C4-2B (cell line): Measurements from ENCODE around the gene C14orf132.

ENCODE experiments used
- H3K27ac ChIP-seq: fragments of 450-650 bp; 2 replicates; pipeline ENCODE4 v1.5.1; 2017
- ZFX ChIP-seq: fragments of 450-650 bp; IDR thresholded peaks from 2 replicates; pipeline ENCODE4 v1.6.1; 2017
- TF ChIP-seq, protein P1 (sequence below): fragments of 450-650 bp; conservative IDR thresholded peaks from 2 replicates; pipeline ENCODE4 v1.5.1; 2017; ENCODE audit warnings: mild to moderate bottlenecking

C14orf132 gene

DNA sequence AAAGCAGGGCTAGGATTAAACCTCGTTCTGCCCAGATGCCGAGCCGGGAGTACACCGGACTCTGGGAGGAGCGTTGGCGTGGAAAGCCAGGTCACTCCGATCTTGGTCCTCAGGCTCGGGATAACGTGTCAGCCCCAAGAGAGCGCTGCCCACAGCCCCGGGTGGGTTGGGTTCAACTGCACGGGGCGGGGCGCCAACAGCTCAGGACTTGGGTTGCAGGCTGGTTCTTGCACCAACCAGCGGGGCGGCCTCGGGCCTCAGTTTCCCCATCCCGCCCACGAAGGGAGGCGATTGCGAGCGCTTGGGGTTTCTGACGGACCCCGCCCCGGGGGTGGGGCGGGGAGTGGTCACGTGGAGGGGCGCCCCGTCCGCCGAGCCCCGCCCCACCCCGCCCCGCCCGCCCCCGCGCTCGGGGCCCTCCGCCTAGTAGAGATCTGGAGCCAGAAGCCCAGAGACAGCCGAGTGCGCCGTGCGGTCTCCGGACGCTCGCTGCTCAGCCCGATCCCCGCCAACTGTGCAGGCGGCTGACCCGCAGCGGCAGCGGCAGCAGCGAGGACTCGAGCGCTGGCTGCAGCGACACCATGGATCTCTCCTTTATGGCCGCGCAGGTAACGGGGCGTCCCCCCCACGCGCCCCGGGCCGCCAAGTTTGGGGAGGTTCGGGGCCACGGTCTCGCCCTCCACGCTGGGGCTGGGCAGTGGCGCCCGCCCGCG lies at the start of gene C14orf132:
C14orf132 (plus strand) TSS at position 443 of the 713 bp plus-strand sequence; CDS start at position 582, 139 bp downstream.
- H3K27ac ChIP-seq = peak within 1 kb of the TSS; percentile 65
- TF ChIP-seq, protein P1, sequence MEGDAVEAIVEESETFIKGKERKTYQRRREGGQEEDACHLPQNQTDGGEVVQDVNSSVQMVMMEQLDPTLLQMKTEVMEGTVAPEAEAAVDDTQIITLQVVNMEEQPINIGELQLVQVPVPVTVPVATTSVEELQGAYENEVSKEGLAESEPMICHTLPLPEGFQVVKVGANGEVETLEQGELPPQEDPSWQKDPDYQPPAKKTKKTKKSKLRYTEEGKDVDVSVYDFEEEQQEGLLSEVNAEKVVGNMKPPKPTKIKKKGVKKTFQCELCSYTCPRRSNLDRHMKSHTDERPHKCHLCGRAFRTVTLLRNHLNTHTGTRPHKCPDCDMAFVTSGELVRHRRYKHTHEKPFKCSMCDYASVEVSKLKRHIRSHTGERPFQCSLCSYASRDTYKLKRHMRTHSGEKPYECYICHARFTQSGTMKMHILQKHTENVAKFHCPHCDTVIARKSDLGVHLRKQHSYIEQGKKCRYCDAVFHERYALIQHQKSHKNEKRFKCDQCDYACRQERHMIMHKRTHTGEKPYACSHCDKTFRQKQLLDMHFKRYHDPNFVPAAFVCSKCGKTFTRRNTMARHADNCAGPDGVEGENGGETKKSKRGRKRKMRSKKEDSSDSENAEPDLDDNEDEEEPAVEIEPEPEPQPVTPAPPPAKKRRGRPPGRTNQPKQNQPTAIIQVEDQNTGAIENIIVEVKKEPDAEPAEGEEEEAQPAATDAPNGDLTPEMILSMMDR = no peak
- no peak for TF ChIP-seq ZFX

DNA sequence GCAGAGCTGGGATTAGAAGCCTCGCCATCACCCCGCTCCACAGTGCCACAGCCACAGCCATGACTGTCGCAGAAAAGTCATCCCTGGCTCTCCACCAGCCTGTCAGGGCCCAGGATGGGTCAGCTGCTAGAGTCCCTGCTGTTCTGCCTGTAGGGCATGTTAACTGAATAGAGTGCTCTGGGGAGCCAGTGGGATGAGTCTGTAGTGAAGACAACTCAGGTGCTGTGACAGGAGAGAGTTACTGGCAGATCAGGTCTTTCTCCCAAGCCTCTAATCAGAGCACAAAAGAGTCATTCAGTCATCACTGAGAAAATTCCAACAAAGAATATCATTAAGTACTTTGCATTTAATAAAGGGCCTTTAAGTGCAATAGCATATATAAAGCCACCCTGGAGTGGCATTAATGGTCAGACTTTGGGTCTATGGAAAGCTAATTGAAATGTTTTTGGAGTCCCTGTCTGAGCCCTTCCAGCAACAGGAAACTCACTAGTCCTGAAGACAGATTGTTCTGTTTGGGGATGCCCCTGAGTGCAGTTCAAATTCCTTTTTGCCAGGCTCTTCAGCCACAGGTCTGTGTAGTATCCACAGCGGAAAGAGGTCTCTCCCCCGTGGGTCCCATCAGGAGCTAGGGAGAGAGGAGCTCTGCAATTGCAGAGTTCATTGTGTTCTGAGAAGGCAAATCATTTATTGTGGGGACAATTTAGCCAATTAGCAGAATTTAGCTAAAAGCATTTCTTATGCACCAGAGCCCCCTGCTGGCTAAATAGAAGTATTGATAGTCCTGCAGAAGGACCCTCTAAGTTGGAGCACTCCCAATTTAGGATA lies 45.2 kb upstream of the C14orf132 start:
- TF ChIP-seq ZFX = no peak
- TF ChIP-seq, protein P1 = peak; percentile 87
- no peak overlapping the region for H3K27ac ChIP-seq

DNA sequence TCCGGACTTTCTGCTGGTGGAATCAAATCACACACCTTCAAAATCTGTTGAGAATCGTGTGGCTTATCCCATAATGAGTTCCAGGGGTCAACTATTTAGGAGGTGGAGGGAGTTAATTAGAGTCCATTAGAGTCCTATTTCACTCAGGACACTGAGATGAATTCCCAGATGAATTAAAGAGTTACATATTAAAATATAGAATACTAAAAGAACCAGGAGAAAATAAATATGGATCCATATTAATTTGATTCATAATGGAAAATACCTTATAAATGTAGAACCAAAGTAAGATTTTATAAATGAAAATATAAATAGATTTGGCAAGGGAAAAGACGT lies 44.6 kb upstream of the C14orf132 start:
- TF ChIP-seq, protein P1 = peak; percentile 57
- no peak for TF ChIP-seq ZFX
- H3K27ac ChIP-seq = no peak overlapping the region

DNA sequence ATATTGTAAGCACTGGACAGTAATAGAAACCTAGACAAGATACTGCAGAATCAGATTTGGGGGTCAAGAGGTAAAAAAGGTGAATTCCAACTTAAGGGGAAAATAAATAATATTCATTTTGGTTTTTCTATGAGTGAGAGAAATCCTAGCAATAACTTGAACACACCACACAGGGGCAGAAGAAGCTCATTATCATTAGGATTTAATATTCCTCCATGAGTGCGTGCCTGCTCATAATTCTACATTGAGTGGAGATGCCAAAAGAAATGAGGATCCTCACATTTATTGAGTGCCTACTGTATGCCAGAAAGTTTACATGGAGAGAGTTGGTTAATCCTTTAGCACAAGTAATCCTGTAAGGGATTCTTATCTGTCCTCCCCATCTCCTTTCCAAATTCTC lies 40.5 kb upstream of the C14orf132 start:
- H3K27ac ChIP-seq = no peak overlapping the region
- TF ChIP-seq ZFX = no peak
- TF ChIP-seq, protein P1 = peak; percentile 61

DNA sequence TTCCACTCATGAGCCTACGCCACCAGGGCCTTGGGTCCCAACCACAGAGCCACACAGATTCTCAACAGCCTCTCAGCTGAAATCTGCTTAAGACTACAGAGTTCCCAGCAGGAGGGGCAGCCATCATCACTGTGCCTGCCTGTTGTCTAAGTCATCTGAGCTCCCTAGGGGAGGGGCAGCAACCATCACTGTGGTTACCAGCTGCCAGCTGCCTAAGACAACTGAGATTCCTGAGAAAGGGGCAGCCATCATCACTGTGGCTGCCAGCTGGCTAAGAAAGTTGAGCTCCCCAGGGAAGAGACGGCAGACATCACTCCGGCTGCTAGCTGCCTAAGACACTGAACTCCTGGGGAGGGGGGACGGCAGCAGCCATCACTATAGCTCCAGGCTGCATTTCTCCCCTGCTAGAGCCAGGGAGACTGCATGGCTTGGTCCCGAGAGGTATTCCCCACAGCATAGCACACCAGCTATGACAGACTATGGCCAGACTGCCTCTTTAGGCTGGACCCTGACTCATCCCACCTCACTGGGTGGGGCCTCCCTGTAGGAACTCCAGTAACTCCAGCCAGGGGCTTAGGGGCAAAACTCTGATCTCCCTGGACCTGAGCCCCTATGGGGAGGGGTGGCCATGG lies 37.2 kb upstream of the C14orf132 start:
- no peak for TF ChIP-seq ZFX
- TF ChIP-seq, protein P1 = no peak
- no peak overlapping the region for H3K27ac ChIP-seq

DNA sequence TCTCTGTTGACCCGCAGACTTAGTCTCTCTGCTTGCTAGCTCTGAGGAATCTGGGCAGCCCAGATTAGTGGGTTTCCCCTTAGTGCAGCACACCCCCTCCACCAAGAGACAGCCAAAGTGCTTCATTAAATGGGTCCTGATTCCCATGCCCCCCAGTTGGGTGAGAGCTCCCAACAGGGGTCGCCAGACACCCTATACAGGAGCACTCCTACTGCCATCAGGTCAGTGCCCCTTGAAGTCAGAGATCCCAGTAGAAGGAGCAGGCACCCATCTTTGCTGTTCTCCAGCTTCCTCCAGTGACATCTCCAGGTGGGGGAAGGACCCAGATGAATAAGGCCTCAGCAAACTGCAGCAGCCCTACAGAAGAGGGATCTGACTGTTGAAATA lies 36.7 kb upstream of the C14orf132 start:
- H3K27ac ChIP-seq = no peak overlapping the region
- TF ChIP-seq, protein P1 = no peak
- TF ChIP-seq ZFX = no peak

DNA sequence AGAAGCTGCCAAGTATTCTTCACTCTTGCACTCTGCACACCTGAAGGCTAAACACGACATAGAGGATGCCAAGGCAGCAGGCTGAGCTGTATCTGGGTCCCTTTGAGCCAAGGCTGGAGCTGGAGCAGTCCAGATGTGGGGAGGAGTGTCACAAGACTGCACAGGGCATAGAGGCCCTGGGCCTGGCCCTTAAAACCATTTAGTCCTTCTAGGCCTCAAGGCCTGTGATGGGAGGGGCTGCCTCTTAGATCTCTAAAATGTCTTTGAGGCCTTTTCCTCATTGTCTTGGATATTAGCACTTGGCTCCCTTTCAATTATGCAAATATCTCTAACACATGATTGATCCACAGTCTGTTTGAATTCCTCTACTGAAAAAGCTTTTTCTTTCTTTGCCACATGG lies 28.0 kb upstream of the C14orf132 start:
- no peak overlapping the region for H3K27ac ChIP-seq
- no peak for TF ChIP-seq ZFX
- TF ChIP-seq, protein P1 = no peak
